SK-N-MC (cell line): Measurements from ENCODE around the gene EGLN1.
"Not testable (repeated sequence)": the region's sequence is repeated elsewhere in the genome, so short reads cannot be mapped to it uniquely, and the experiment has no call there.

Experiments used
- DNase-seq: peaks from one replicate; pipeline ENCODE4 v3.0.0-alpha.2; 2011; ENCODE audit warnings: low read depth, low spot score
- H3K27ac ChIP-seq: fragments of 200-600 bp; sonication (generic); 2 replicates; pipeline ENCODE4 v1.5.1; 2016; ENCODE audit warnings: mixed run types
- H3K36me3 ChIP-seq: fragments of 200-600 bp; sonication (generic); 2 replicates; pipeline ENCODE4 v1.6.1; 2017; ENCODE audit warnings: antibody characterized with exemption, low read length, mixed read lengths; ENCODE audit not compliant: insufficient read depth
- H3K4me3 ChIP-seq: fragments of 200-600 bp; sonication (generic); 2 replicates; pipeline ENCODE4 v1.5.1; 2016
- H3K9ac ChIP-seq: fragments of 200-600 bp; sonication (generic); 2 replicates; pipeline ENCODE4 v1.8.0; 2017; ENCODE audit warnings: mixed run types, mixed read lengths; ENCODE audit not compliant: insufficient read length
- H3K9me3 ChIP-seq: fragments of 200-600 bp; sonication (generic); 2 replicates; pipeline ENCODE4 v1.6.1; 2017; ENCODE audit warnings: low read depth, mild to moderate bottlenecking, antibody characterized with exemption, low read length, moderate library complexity, mixed read lengths
- EZH2 ChIP-seq: fragments of 200-600 bp; sonication (generic); IDR thresholded peaks from one replicate; pipeline ENCODE4 v1.6.1; 2017; ENCODE audit warnings: antibody characterized with exemption
- FOXP2 ChIP-seq: optimal IDR thresholded peaks from 2 replicates; pipeline ENCODE3; 2011; ENCODE audit warnings: mild to moderate bottlenecking, moderate library complexity; ENCODE audit not compliant: insufficient read depth; ENCODE audit errors: extremely low read length, control extremely low read depth
- POLR2AphosphoS5 ChIP-seq: IDR thresholded peaks from 2 replicates; pipeline ENCODE4 v1.6.1; 2012; ENCODE audit warnings: mild to moderate bottlenecking, low read depth, low read length, borderline replicate concordance

EGLN1 gene

GRCh38 chr1:231351816-231352215, 70.3 kb downstream of the EGLN1 start:
- Histone ChIP-seq H3K9me3 (no peaks in the 10 kb centered on the region), H3K9ac (no peak overlapping the region), H3K27ac (no peak overlapping the region), H3K36me3 (peaks cover 50% of the 10 kb centered on the region), H3K4me3 (no peak overlapping the region)
- TF ChIP-seq EZH2 (no peak), POLR2AphosphoS5 (no peak), FOXP2 (no peak)
- DNase-seq = no peak

- not testable (repeated sequence) for DNase-seq, H3K27ac ChIP-seq, H3K9me3 ChIP-seq, H3K4me3 ChIP-seq, H3K9ac ChIP-seq
- H3K36me3 ChIP-seq = peaks cover 50% of the 10 kb centered on the region
Measured at GRCh38 chr1:231348856-231349255, 73.2 kb downstream of the EGLN1 start.

GRCh38 chr1:231348442-231348841, 73.6 kb downstream of the EGLN1 start:
- no peak overlapping the region for H3K9ac ChIP-seq
- DNase-seq = no peak
- H3K27ac ChIP-seq = no peak overlapping the region
- TF ChIP-seq EZH2 = no peak
- TF ChIP-seq FOXP2 = no peak
- no peak for TF ChIP-seq POLR2AphosphoS5
- H3K4me3 ChIP-seq = no peak overlapping the region
- H3K9me3 ChIP-seq = no peaks in the 10 kb centered on the region
- peaks cover 52% of the 10 kb centered on the region for H3K36me3 ChIP-seq

- Histone ChIP-seq H3K27ac (no peak overlapping the region), H3K4me3 (no peak overlapping the region), H3K9ac (no peak overlapping the region), H3K36me3 (peaks cover 53% of the 10 kb centered on the region), H3K9me3 (no peaks in the 10 kb centered on the region)
- no peak for TF ChIP-seq POLR2AphosphoS5
- no peak for TF ChIP-seq FOXP2
- no peak for TF ChIP-seq EZH2
- no peak for DNase-seq
Measured at GRCh38 chr1:231347961-231348360, 74.1 kb downstream of the EGLN1 start.

GRCh38 chr1:231340328-231341013, 81.6 kb downstream of the EGLN1 start:
- DNase-seq = no peak
- no peaks in the 10 kb centered on the region for H3K9me3 ChIP-seq
- TF ChIP-seq POLR2AphosphoS5 = no peak
- TF ChIP-seq EZH2 = no peak
- no peak for TF ChIP-seq FOXP2
- no peak overlapping the region for H3K9ac ChIP-seq
- peaks cover 23% of the 10 kb centered on the region for H3K36me3 ChIP-seq
- no peak overlapping the region for H3K4me3 ChIP-seq
- no peak overlapping the region for H3K27ac ChIP-seq

GRCh38 chr1:231338270-231339128, 83.6 kb downstream of the EGLN1 start, which contains the start of gene SPRTN:
SPRTN (plus strand) TSS chr1:231338293; CDS start chr1:231338384, 91 bp downstream.
- H3K9ac ChIP-seq = peak within 1 kb of the TSS; percentile 89
- TF ChIP-seq POLR2AphosphoS5 (0 out of 2 replicates have a peak, but pooled peaks have one; percentile 35), FOXP2 (no peak), EZH2 (no peak)
- H3K36me3 ChIP-seq = peaks cover 26% of the 10 kb centered on the region
- no peaks in the 10 kb centered on the region for H3K9me3 ChIP-seq
- peak within 1 kb of the TSS; percentile 86 for H3K4me3 ChIP-seq
- H3K27ac ChIP-seq = peak within 1 kb of the TSS; percentile 97
- DNase-seq = no peak

GRCh38 chr1:231337472-231338269, 84.4 kb downstream of the EGLN1 start, which contains the start of gene EXOC8:
EXOC8 (minus strand) TSS chr1:231337852; CDS start chr1:231337745, 107 bp downstream.
- H3K9me3 ChIP-seq = no peaks in the 10 kb centered on the region
- H3K9ac ChIP-seq = peak within 1 kb of the TSS; percentile 89
- peak within 1 kb of the TSS; percentile 86 for H3K4me3 ChIP-seq
- no peak for TF ChIP-seq FOXP2
- TF ChIP-seq POLR2AphosphoS5 = peak; percentile 83
- peak within 1 kb of the TSS; percentile 97 for H3K27ac ChIP-seq
- peaks cover 20% of the 10 kb centered on the region for H3K36me3 ChIP-seq
- DNase-seq = peak; percentile 96

- Histone ChIP-seq H3K36me3 (peaks cover 19% of the 10 kb centered on the region), H3K9ac (peak overlapping the region; percentile 89), H3K9me3 (no peaks in the 10 kb centered on the region), H3K27ac (no peak overlapping the region), H3K4me3 (peak overlapping the region; percentile 86)
- TF ChIP-seq EZH2 (no peak), POLR2AphosphoS5 (no peak), FOXP2 (no peak)
- DNase-seq = no peak
Measured at GRCh38 chr1:231337043-231337471, 85.0 kb downstream of the EGLN1 start.
